HuH-7 (cell line): Measurements from ENCODE around the gene HSPD1.

Source experiments
- DNase-seq: peaks from one replicate; pipeline ENCODE4 v3.0.0; 2011; ENCODE audit warnings: low spot score

HSPD1 gene

GRCh38 chr2:197499594-197500502 lies at the start of gene HSPD1, which contains the start of gene HSPE1:
TSS of gene HSPD1 (minus strand) at chr2:197499840. CDS start at chr2:197498848, 992 bp downstream.
TSS of gene HSPE1 (plus strand) at chr2:197500379. CDS start at chr2:197500437, 58 bp downstream.
- DNase-seq, result peak; percentile 88

- DNase-seq, result no peak
These were observed 48.9 kb upstream of the HSPD1 start for GRCh38 chr2:197548582-197548981.

DNA sequence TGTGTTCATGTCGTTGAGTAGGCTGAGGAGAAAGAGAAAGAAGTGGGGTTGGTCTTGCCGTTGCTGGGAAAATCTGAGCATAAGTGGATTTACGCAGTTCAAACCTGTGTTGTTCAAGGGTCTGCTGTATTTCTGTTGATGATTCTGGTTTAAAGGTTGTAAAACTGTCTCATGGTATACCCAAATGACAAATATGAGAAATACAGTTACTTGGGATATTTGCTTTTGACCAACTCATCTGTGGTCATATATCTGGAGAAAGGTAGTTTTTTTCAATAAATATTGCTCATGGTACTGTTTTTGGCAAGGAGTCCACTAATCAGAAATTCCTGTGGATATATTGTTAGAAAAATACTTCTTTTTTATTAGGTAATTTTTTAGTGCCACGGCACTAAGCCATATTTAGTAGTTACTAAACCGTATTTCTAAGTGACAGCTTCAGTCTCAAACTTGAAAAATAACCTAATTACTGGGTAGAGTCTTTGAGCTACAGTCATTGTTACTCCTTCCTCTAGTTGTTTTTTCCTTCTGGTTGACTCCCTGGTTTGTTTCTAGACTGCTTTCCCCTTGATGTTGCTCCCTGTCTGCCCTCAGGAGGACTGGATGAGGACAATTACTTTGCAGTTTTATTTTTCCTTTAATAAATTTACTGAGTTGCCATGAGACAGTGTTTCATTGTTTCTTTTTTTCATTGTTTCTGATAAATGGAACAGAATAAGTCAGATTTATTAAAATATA lies 47.7 kb upstream of the HSPD1 start:
- DNase-seq, result no peak

DNA sequence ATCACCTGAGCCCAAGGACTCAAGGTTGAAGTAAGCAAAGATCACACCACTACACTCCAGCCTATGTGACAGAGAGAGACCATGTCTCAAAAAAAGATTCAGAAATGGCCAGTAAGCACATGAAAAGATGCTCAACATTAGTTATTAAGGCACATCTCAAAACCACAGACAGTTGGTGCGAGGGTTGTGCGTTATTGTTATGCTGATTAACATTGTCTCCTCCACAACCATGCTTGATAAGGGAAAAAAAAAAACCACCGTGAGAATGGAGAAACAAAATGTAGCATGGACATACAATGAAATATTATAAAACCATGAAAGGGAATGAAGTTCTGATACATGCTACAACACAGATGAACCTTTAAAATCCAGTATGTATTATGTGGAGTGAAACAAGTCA lies 43.6 kb upstream of the HSPD1 start:
- no peak for DNase-seq

GRCh38 chr2:197539734-197540133 lies 40.1 kb upstream of the HSPD1 start:
- DNase-seq, result no peak

- DNase-seq, result no peak
These were observed 38.8 kb upstream of the HSPD1 start for GRCh38 chr2:197538412-197538811.

GRCh38 chr2:197517150-197517549 lies 17.5 kb upstream of the HSPD1 start:
- DNase-seq, result no peak

GRCh38 chr2:197516393-197516761 lies 16.7 kb upstream of the HSPD1 start:
- DNase-seq, result peak; percentile 48

DNA sequence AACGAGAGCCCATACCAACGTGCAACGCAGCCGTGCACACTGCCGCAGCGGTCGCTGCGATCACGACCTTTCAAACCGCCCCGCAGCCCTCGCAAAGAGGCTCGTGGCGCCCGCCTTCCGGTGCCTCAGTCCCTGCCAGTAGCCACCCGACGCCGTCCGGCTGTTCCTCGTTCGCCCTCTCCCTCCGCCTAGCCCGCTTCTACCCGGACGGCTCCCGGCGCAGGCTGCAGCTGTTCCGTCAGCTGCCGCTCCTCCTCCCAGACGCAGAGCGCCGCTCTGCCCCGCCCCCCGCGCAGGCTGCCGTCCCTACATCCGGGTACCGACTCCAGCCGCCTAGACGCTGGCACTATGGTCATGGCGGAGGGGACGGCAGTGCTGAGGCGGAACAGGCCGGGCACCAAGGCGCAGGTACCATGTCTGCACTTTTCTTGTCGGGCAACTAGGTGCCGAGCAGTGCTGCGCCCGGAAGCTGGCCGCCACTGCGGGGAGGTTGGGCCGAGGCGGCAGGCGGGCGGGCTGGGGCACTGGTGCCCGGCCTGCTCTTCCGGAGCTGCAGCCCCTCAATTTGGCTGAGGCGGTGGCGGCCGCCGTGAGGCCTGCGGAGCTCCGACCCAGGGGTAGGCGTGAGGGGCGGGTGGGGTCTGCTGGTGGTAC lies 16.2 kb upstream of the HSPD1 start, which contains the start of gene MOB4:
Gene MOB4, plus strand, starts transcription at position 328 of the 654 bp plus-strand sequence. Its CDS starts 21 bp downstream, at position 349.
- DNase-seq, result peak; percentile 86

GRCh38 chr2:197515315-197515738 lies 15.7 kb upstream of the HSPD1 start:
- no peak for DNase-seq

GRCh38 chr2:197514754-197515153 lies 15.1 kb upstream of the HSPD1 start:
- DNase-seq, result no peak

DNA sequence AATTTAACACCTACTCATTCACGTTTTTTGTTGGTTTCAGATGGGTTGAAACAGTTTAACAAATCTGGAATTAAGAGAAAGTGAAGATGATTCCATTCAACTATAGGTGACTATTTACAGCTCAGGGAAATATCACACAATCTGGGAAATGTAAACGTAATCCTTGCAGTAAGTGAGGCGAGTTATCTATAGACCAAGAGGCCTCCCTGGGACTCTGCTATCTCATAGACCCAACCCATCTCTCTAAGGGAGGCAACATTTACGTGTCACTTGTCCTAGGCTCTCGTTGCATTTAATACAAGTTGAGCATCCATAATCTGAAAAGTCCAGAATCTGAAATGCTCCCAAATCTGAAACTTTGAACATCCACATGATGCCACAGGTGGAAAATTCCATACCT lies 14.3 kb upstream of the HSPD1 start:
- DNase-seq, result no peak

DNA sequence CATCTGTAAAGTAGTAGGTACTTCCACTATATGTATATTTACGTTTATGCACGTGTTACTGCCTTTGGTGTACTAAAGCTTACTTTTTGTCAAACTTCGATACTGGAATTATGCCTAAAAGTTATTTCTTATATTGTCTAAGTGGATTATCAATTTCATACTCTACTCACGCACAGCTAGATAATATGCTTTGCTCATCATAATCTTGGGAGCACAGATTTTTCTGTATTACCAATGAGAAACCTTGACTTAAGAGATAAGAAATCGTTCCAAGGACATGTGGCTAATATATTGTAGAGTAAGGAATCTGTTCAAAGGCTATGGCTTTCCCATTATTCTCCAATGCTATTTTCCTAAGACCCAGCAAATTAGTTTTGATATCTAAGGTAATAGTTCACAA lies 7.0 kb upstream of the HSPD1 start:
- DNase-seq, result no peak

DNA sequence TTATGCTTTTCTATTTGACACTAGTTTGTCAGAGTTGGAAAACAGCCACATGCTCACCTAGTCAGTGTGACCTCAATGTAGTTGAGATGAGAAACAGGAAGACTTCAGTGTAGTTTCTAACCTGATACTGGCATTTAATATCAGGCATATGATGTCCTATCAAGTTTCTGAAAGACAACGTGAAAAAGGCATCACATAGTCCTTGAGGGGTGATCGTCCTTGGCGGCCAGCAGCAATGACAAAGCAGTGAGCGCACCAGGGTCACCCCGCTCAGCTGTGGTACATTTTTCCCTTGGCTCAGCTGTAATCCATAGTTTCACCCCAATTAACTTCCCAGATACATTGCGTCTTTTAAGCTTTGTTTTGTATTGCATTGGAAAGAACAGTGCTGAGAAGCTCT lies 4.9 kb upstream of the HSPD1 start:
- no peak for DNase-seq

DNA sequence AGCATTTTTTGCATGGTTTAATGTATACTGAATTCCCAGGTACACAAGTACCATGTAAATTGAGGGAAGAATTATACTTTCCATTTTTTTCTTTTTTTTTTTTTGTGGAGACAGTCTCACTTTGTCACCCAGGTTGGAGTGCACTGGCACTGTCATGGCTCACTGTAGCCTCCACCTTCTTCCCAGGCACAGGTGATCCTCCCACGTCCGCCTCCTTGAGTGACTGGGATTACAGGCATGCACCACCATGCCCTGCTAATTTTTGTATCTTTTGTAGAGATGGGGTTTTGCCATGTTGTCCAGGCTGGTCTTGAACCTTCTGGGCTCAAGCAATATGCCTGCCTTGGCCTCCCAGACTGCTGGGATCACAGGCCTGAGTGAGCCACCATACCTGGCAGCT lies 4.4 kb upstream of the HSPD1 start:
- no peak for DNase-seq

- DNase-seq, result no peak
These were observed 3.0 kb upstream of the HSPD1 start for GRCh38 chr2:197502685-197503084.

- no peak for DNase-seq
These were observed 2.6 kb upstream of the HSPD1 start for GRCh38 chr2:197502201-197502600.

DNA sequence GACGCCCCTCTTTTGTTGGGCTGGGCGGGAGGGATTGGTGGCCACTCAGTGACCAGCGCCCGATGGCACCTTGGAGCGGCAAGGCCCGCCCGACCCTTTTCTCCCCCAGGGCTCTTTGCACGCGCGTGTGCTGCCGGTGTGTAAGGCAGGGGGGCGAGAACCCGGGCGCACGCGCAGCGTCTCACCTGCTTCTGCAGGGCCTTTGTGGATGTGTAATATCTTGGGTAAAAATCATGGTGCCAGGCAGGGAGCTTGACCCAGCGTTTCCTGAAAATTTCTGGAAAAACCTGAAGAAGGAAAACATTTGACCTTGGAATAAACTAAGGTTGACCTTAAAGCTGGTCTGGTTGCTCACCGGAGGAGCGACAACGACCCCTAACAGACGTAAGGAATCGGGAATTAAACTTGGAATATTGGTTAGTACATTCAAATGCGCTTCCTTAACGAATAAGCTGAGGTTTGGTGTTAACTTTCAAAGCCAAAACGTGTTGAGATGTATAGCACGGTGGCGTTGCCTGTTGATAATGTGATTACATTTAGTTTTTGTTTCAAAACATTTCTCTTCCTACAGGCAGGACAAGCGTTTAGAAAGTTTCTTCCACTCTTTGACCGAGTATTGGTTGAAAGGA lies 977 bp upstream of the HSPD1 start:
- no peak for DNase-seq

- peak; percentile 32 for DNase-seq
These were observed 575 bp downstream of the HSPD1 start for GRCh38 chr2:197498937-197499593.

GRCh38 chr2:197498235-197498936 lies 1.3 kb downstream of the HSPD1 start:
- no peak for DNase-seq

- no peak for DNase-seq
These were observed 2.3 kb downstream of the HSPD1 start for GRCh38 chr2:197497326-197497725.
